CMK (cell line): ENCODE measurements around the gene CADPS.

Source experiments
- DNase-seq: peaks from one replicate; pipeline ENCODE4 v3.0.0-alpha.2; 2010; ENCODE audit warnings: low read depth

CADPS gene

GRCh38 chr3:62556121-62556815 lies 318.9 kb downstream of the CADPS start:
- DNase-seq, result no peak

GRCh38 chr3:62554264-62554799 lies 320.9 kb downstream of the CADPS start:
- no peak for DNase-seq

- DNase-seq, result no peak
These were observed 321.4 kb downstream of the CADPS start for GRCh38 chr3:62553811-62554210.

GRCh38 chr3:62551556-62551955 lies 323.7 kb downstream of the CADPS start:
- no peak for DNase-seq

GRCh38 chr3:62550439-62550838 lies 324.8 kb downstream of the CADPS start:
- no peak for DNase-seq

GRCh38 chr3:62548528-62549205 lies 326.5 kb downstream of the CADPS start:
- DNase-seq, result no peak

- DNase-seq, result no peak
These were observed 328.9 kb downstream of the CADPS start for GRCh38 chr3:62546266-62546665.

GRCh38 chr3:62542185-62542584 lies 333.0 kb downstream of the CADPS start:
- no peak for DNase-seq

- no peak for DNase-seq
These were observed 335.5 kb downstream of the CADPS start for GRCh38 chr3:62539762-62540161.

GRCh38 chr3:62538691-62539356 lies 336.4 kb downstream of the CADPS start:
- no peak for DNase-seq

GRCh38 chr3:62534326-62534725 lies 340.9 kb downstream of the CADPS start:
- DNase-seq, result no peak

- DNase-seq, result no peak
These were observed 342.4 kb downstream of the CADPS start for GRCh38 chr3:62532796-62533195.

- DNase-seq, result no peak
These were observed 343.2 kb downstream of the CADPS start for GRCh38 chr3:62531981-62532380.

- DNase-seq, result no peak
These were observed 343.7 kb downstream of the CADPS start for GRCh38 chr3:62531493-62531892.

GRCh38 chr3:62529230-62529629 lies 346.0 kb downstream of the CADPS start:
- no peak for DNase-seq

GRCh38 chr3:62527474-62527873 lies 347.7 kb downstream of the CADPS start:
- no peak for DNase-seq

- no peak for DNase-seq
These were observed 349.9 kb downstream of the CADPS start for GRCh38 chr3:62525281-62525680.

- DNase-seq, result no peak
These were observed 351.5 kb downstream of the CADPS start for GRCh38 chr3:62523672-62524071.

GRCh38 chr3:62521464-62522105 lies 353.6 kb downstream of the CADPS start:
- no peak for DNase-seq

GRCh38 chr3:62503516-62503915 lies 371.7 kb downstream of the CADPS start:
- DNase-seq, result no peak

GRCh38 chr3:62502315-62503300 lies 372.6 kb downstream of the CADPS start:
- no peak for DNase-seq
